ENCODE measurements around the gene MRAP2.
"Not testable (repeated sequence)": the region's sequence is repeated elsewhere in the genome, so short reads cannot be mapped to it uniquely, and the experiment has no call there.

Gene MRAP2

DNA sequence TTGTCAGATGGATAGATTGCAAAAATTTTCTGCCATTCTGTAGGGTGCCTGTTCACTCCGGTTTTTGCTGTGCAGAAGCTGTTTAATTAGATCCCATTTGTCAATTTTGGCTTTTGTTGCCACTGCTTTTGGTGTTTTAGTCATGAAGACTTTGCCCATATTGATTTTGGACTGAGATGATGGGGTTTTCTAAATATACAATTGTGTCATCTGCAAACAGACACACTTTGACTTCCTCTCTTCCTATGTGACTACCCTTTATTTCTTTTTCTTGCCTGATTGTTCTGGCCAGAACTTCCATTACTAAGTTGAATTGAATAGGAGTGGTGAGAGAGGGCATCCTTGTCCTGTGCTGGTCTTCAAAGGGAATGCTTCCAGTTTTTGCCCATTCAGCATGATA lies 96.0 kb downstream of the MRAP2 start:
- WGBS, 2 experiments (ENCODE audit: insufficient coverage in 2 of 2): 89% methylated on average over 1 of the region's 1 CpG; no CpG with 5 or more reads in 1 of the 2 experiments
- not testable (repeated sequence) for H3K4me1 ChIP-seq (ENCODE audit: control insufficient read depth, insufficient read depth, low read length, poor library complexity, severe bottlenecking); H3K9me3 ChIP-seq (ENCODE audit: control insufficient read depth, low read length); H3K4me3 ChIP-seq (ENCODE audit: extremely low read depth, insufficient read depth, low read length, poor library complexity, severe bottlenecking); H3K27ac ChIP-seq (ENCODE audit: low read depth, low read length, severe bottlenecking)
- peaks cover 17% of the 10 kb centered on the region for H3K36me3 ChIP-seq (ENCODE audit: control insufficient read depth, insufficient read depth, low read length)

DNA sequence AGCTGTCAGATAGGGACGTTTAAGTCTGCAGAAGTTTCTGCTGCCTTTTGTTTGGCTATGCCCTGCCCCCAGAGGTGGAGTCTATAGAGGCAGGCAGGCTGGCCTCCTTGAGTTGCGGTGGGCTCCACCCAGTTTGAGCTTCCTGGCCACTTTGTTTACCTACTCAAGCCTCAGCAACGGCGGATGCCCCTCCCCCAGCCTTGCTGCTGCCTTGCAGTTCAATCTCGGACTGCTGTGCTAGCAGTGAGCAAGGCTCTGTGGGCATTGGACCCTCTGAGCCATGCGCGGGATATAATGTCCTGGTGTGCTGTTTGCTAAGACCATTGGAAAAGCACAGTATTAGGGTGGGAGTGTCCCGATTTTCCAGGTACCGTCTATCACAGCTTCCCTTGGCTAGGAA lies 99.8 kb downstream of the MRAP2 start:
- H3K4me3 ChIP-seq (ENCODE audit: extremely low read depth, insufficient read depth, low read length, poor library complexity, severe bottlenecking); H3K9me3 ChIP-seq (ENCODE audit: control insufficient read depth, low read length); H3K27ac ChIP-seq (ENCODE audit: low read depth, low read length, severe bottlenecking); H3K4me1 ChIP-seq (ENCODE audit: control insufficient read depth, insufficient read depth, low read length, poor library complexity, severe bottlenecking): not testable (repeated sequence)
- peaks cover 22% of the 10 kb centered on the region for H3K36me3 ChIP-seq (ENCODE audit: control insufficient read depth, insufficient read depth, low read length)
- WGBS, 2 experiments (ENCODE audit: insufficient coverage in 2 of 2): 98 to 99% methylated on average over 7 to 9 of the region's 9 CpGs

DNA sequence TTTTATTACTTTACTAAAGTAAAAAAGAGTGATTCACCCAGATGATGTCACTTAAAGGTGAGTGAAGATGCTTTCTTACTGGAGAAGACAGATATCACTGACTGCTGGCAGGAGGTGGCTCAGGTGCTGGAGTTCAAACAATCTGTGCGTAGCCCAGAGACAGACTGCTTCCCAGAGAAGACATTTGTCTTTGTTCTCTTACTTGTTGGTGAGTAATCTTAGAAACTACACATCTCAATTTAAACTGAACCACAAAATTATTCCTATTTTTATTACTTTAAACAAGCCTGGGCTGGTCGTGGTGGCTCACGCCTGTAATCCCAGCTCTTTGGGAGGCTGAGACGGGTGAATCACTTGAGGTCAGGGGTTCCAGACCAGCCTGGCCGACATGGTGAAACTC lies 101.7 kb downstream of the MRAP2 start:
- Histone ChIP-seq H3K27ac (ENCODE audit: low read depth, low read length, severe bottlenecking) (no peak overlapping the region), H3K4me1 (ENCODE audit: control insufficient read depth, insufficient read depth, low read length, poor library complexity, severe bottlenecking) (no peaks in the 10 kb centered on the region), H3K36me3 (ENCODE audit: control insufficient read depth, insufficient read depth, low read length) (peaks cover 22% of the 10 kb centered on the region), H3K9me3 (ENCODE audit: control insufficient read depth, low read length) (no peaks in the 10 kb centered on the region), H3K4me3 (ENCODE audit: extremely low read depth, insufficient read depth, low read length, poor library complexity, severe bottlenecking) (no peak overlapping the region)
- 84% methylated on average over 4 of the region's 5 CpGs; no CpG with 5 or more reads in 1 of the 2 experiments for WGBS, 2 experiments (ENCODE audit: insufficient coverage in 2 of 2)

GRCh38 chr6:84136364-84137050 lies 102.9 kb downstream of the MRAP2 start:
- no peak overlapping the region for H3K27ac ChIP-seq (ENCODE audit: low read depth, low read length, severe bottlenecking)
- 100% methylated on average over 2 to 4 of the region's 4 CpGs for WGBS, 2 experiments (ENCODE audit: insufficient coverage in 2 of 2)
- H3K4me3 ChIP-seq (ENCODE audit: extremely low read depth, insufficient read depth, low read length, poor library complexity, severe bottlenecking): no peak overlapping the region
- H3K4me1 ChIP-seq (ENCODE audit: control insufficient read depth, insufficient read depth, low read length, poor library complexity, severe bottlenecking): no peaks in the 10 kb centered on the region
- peaks cover 26% of the 10 kb centered on the region for H3K36me3 ChIP-seq (ENCODE audit: control insufficient read depth, insufficient read depth, low read length)
- no peaks in the 10 kb centered on the region for H3K9me3 ChIP-seq (ENCODE audit: control insufficient read depth, low read length)

GRCh38 chr6:84137051-84137375 lies 103.4 kb downstream of the MRAP2 start:
- H3K36me3 ChIP-seq (ENCODE audit: control insufficient read depth, insufficient read depth, low read length): peaks cover 26% of the 10 kb centered on the region
- H3K4me1 ChIP-seq (ENCODE audit: control insufficient read depth, insufficient read depth, low read length, poor library complexity, severe bottlenecking): no peaks in the 10 kb centered on the region
- no peaks in the 10 kb centered on the region for H3K9me3 ChIP-seq (ENCODE audit: control insufficient read depth, low read length)
- H3K4me3 ChIP-seq (ENCODE audit: extremely low read depth, insufficient read depth, low read length, poor library complexity, severe bottlenecking): no peak overlapping the region
- no peak overlapping the region for H3K27ac ChIP-seq (ENCODE audit: low read depth, low read length, severe bottlenecking)
- WGBS, 2 experiments (ENCODE audit: insufficient coverage in 2 of 2): 86 to 100% methylated on average over 2 to 3 of the region's 5 CpGs

DNA sequence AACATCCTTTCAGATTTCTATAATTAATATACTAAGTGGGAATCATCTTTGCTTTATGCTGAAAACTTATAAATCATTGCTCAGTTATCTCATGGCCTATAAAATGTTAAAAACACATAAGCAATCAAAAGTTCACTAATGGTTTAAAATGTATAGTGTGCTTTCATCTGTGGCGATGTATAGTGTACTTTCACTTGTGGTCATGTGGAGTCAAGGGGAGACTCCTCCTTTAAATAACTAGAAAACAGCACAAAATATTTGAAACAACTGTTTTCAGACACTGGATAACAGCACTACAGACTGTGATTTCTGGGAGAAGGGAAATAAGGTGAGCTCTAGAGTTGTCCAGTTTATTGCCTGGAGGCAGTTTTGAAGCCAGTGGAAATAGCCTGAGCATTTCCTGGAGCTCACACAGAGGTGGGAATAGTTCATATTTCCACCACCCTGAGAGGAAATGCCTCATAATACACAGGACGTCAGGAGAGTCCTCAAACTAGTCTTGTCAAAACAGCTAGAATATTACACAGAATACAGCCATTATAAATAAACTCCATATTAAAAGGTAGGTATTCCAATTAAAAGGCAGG lies 104.5 kb downstream of the MRAP2 start:
- Histone ChIP-seq H3K36me3 (ENCODE audit: control insufficient read depth, insufficient read depth, low read length) (peaks cover 26% of the 10 kb centered on the region), H3K4me3 (ENCODE audit: extremely low read depth, insufficient read depth, low read length, poor library complexity, severe bottlenecking) (no peak overlapping the region), H3K27ac (ENCODE audit: low read depth, low read length, severe bottlenecking) (no peak overlapping the region), H3K9me3 (ENCODE audit: control insufficient read depth, low read length) (no peaks in the 10 kb centered on the region), H3K4me1 (ENCODE audit: control insufficient read depth, insufficient read depth, low read length, poor library complexity, severe bottlenecking) (no peaks in the 10 kb centered on the region)
- WGBS, 2 experiments (ENCODE audit: insufficient coverage in 2 of 2): no CpG with 5 or more reads among the region's 2 CpGs

DNA sequence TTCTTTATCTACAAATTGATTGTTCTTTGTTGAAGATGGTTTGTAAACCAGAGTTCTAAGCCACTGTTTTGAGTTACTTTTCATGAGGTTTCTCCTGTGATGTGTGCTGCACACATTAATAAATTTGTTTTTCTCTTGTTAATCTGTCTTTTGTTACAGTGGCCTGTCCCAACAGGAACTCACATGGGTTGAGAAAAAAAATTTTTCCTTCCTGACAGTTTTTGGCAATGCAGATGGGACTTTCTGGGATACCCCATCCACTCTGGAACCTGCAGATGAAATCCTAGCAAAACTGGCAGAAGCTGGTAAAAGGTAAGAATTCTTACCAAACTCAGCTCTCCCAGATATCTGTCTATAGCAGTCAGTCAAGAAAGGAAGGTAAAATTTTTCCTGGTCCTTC lies 105.7 kb downstream of the MRAP2 start:
- Histone ChIP-seq H3K4me1 (ENCODE audit: control insufficient read depth, insufficient read depth, low read length, poor library complexity, severe bottlenecking) (no peaks in the 10 kb centered on the region), H3K27ac (ENCODE audit: low read depth, low read length, severe bottlenecking) (no peak overlapping the region), H3K9me3 (ENCODE audit: control insufficient read depth, low read length) (no peaks in the 10 kb centered on the region), H3K36me3 (ENCODE audit: control insufficient read depth, insufficient read depth, low read length) (peaks cover 17% of the 10 kb centered on the region), H3K4me3 (ENCODE audit: extremely low read depth, insufficient read depth, low read length, poor library complexity, severe bottlenecking) (no peak overlapping the region)
